Measurements from ENCODE around the gene CSNK1E. TPM values are rescaled to one million over a fixed set of nuclear protein-coding genes. Genes with fewer than 3 reads are reported as not detected.
A peak's percentile ranks its signal among the peaks of the same experiment; 100 is the strongest.

The CSNK1E gene
- total and polyA plus RNA-seq, 4 donors: 37.4 to 167 (median 152) TPM

GRCh38 chr22:38282397-38282796 lies 34.8 kb downstream of the CSNK1E start:
- Histone ChIP-seq H3K4me1 (ENCODE audit: control insufficient read depth in 1 of 2, insufficient read depth in 2 of 2, low read length in 2 of 2) (no peaks in the 10 kb centered on the region), H3K27me3 (ENCODE audit: control insufficient read depth in 1 of 2, insufficient read depth in 2 of 2, low read length in 1 of 2) (no peaks in the 10 kb centered on the region), H3K4me3 (ENCODE audit: low read length in 2 of 2) (no peak overlapping the region), H3K27ac (ENCODE audit: low read depth in 1 of 2, low read length in 2 of 2) (no peak overlapping the region), H3K9me3 (ENCODE audit: control insufficient read depth, low read length) (no peaks in the 10 kb centered on the region), H3K36me3 (ENCODE audit: control insufficient read depth in 1 of 2, insufficient read depth in 2 of 2, low read length in 1 of 2) (no peaks in the 10 kb centered on the region)
- intact Hi-C loops (cut with DNase I): no loop called here
- no peak for ATAC-seq (ENCODE audit: low FRiP score)
- DNase-seq: no peak
- 86 to 93% methylated on average over 9 of the region's 9 CpGs for WGBS, 2 donors

- H3K4me3 ChIP-seq (ENCODE audit: low read length in 2 of 2): no peak overlapping the region
- no peaks in the 10 kb centered on the region for H3K36me3 ChIP-seq (ENCODE audit: control insufficient read depth in 1 of 2, insufficient read depth in 2 of 2, low read length in 1 of 2)
- no peak overlapping the region for H3K27ac ChIP-seq (ENCODE audit: low read depth in 1 of 2, low read length in 2 of 2)
- intact Hi-C loops (cut with DNase I): no loop called here
- DNase-seq (no peak), ATAC-seq (ENCODE audit: low FRiP score) (no peak)
- H3K27me3 ChIP-seq (ENCODE audit: control insufficient read depth in 1 of 2, insufficient read depth in 2 of 2, low read length in 1 of 2): no peaks in the 10 kb centered on the region
- WGBS, 2 donors: 78 to 87% methylated on average over 2 of the region's 2 CpGs
- no peaks in the 10 kb centered on the region for H3K9me3 ChIP-seq (ENCODE audit: control insufficient read depth, low read length)
- no peaks in the 10 kb centered on the region for H3K4me1 ChIP-seq (ENCODE audit: control insufficient read depth in 1 of 2, insufficient read depth in 2 of 2, low read length in 2 of 2)
These were observed 41.1 kb downstream of the CSNK1E start for GRCh38 chr22:38276166-38276565.

GRCh38 chr22:38273135-38273826 lies 44.0 kb downstream of the CSNK1E start:
- ATAC-seq (ENCODE audit: low FRiP score) (no peak), DNase-seq (no peak)
- peaks cover 0 to 6% of the 10 kb centered on the region in 2 donors for H3K4me1 ChIP-seq (ENCODE audit: control insufficient read depth in 1 of 2, insufficient read depth in 2 of 2, low read length in 2 of 2)
- WGBS, 2 donors: 2 to 4% methylated on average over 26 of the region's 26 CpGs
- no peaks in the 10 kb centered on the region for H3K27me3 ChIP-seq (ENCODE audit: control insufficient read depth in 1 of 2, insufficient read depth in 2 of 2, low read length in 1 of 2)
- H3K9me3 ChIP-seq (ENCODE audit: control insufficient read depth, low read length): no peaks in the 10 kb centered on the region
- intact Hi-C loops (cut with DNase I): loop anchor here (2.0 to 5.0 kb wide), 2 partner anchors 44 kb away; partner anchors contain the start of gene CSNK1E (in 2 of the 2)
- peak overlapping the region; percentile 58 to 72 for H3K27ac ChIP-seq (ENCODE audit: low read depth in 1 of 2, low read length in 2 of 2)
- peak overlapping the region; percentile 78 to 86 for H3K4me3 ChIP-seq (ENCODE audit: low read length in 2 of 2)
- H3K36me3 ChIP-seq (ENCODE audit: control insufficient read depth in 1 of 2, insufficient read depth in 2 of 2, low read length in 1 of 2): no peaks in the 10 kb centered on the region

GRCh38 chr22:38272373-38273134 lies 44.7 kb downstream of the CSNK1E start, which contains the start of gene TMEM184B:
TSS of gene TMEM184B (minus strand) at chr22:38273010. CDS start at chr22:38247961, 25,049 bp downstream.
- Histone ChIP-seq H3K4me1 (ENCODE audit: control insufficient read depth in 1 of 2, insufficient read depth in 2 of 2, low read length in 2 of 2) (peaks cover 0 to 6% of the 10 kb centered on the region in 2 donors), H3K27me3 (ENCODE audit: control insufficient read depth in 1 of 2, insufficient read depth in 2 of 2, low read length in 1 of 2) (no peaks in the 10 kb centered on the region), H3K9me3 (ENCODE audit: control insufficient read depth, low read length) (no peaks in the 10 kb centered on the region), H3K27ac (ENCODE audit: low read depth in 1 of 2, low read length in 2 of 2) (peak within 1 kb of the TSS; percentile 58 to 72), H3K4me3 (ENCODE audit: low read length in 2 of 2) (peak within 1 kb of the TSS; percentile 78 to 86), H3K36me3 (ENCODE audit: control insufficient read depth in 1 of 2, insufficient read depth in 2 of 2, low read length in 1 of 2) (no peaks in the 10 kb centered on the region)
- ATAC-seq (ENCODE audit: low FRiP score) (peak; percentile 93), DNase-seq (peak; percentile 83 to 93)
- intact Hi-C loops (cut with DNase I): loop anchor here (2.0 to 5.0 kb wide), 2 partner anchors 44 to 45 kb away; partner anchors contain the start of gene CSNK1E (in 2 of the 2)
- 0 to 1% methylated on average over 45 to 97 of the region's 97 CpGs for WGBS, 2 donors

- peak overlapping the region in 1 of 2 donors; percentile 55 for H3K27ac ChIP-seq (ENCODE audit: low read depth in 1 of 2, low read length in 2 of 2)
- H3K36me3 ChIP-seq (ENCODE audit: control insufficient read depth in 1 of 2, insufficient read depth in 2 of 2, low read length in 1 of 2): no peaks in the 10 kb centered on the region
- H3K9me3 ChIP-seq (ENCODE audit: control insufficient read depth, low read length): no peaks in the 10 kb centered on the region
- peak; percentile 1 for ATAC-seq (ENCODE audit: low FRiP score)
- intact Hi-C loops (cut with DNase I): loop anchor here (2.0 to 5.0 kb wide), 2 partner anchors 45 kb away; partner anchors contain the start of gene CSNK1E (in 2 of the 2)
- DNase-seq: no peak
- whole genome bisulfite sequencing, 2 donors: 8 to 9% methylated on average over 7 of the region's 7 CpGs
- peaks cover 0 to 6% of the 10 kb centered on the region in 2 donors for H3K4me1 ChIP-seq (ENCODE audit: control insufficient read depth in 1 of 2, insufficient read depth in 2 of 2, low read length in 2 of 2)
- H3K4me3 ChIP-seq (ENCODE audit: low read length in 2 of 2): peak overlapping the region; percentile 78 to 86
- no peaks in the 10 kb centered on the region for H3K27me3 ChIP-seq (ENCODE audit: control insufficient read depth in 1 of 2, insufficient read depth in 2 of 2, low read length in 1 of 2)
These were observed 45.3 kb downstream of the CSNK1E start for GRCh38 chr22:38271927-38272372.

GRCh38 chr22:38271101-38271500 lies 46.1 kb downstream of the CSNK1E start:
- no peaks in the 10 kb centered on the region for H3K36me3 ChIP-seq (ENCODE audit: control insufficient read depth in 1 of 2, insufficient read depth in 2 of 2, low read length in 1 of 2)
- H3K4me1 ChIP-seq (ENCODE audit: control insufficient read depth in 1 of 2, insufficient read depth in 2 of 2, low read length in 2 of 2): peaks cover 0 to 6% of the 10 kb centered on the region in 2 donors
- WGBS, 2 donors: 61 to 67% methylated on average over 7 of the region's 7 CpGs
- no peaks in the 10 kb centered on the region for H3K9me3 ChIP-seq (ENCODE audit: control insufficient read depth, low read length)
- H3K4me3 ChIP-seq (ENCODE audit: low read length in 2 of 2): no peak overlapping the region
- peak overlapping the region in 1 of 2 donors; percentile 72 for H3K27ac ChIP-seq (ENCODE audit: low read depth in 1 of 2, low read length in 2 of 2)
- DNase-seq: no peak
- no peak for ATAC-seq (ENCODE audit: low FRiP score)
- no peaks in the 10 kb centered on the region for H3K27me3 ChIP-seq (ENCODE audit: control insufficient read depth in 1 of 2, insufficient read depth in 2 of 2, low read length in 1 of 2)
- intact Hi-C loops (cut with DNase I): loop anchor here in 1 of 2 donors (5.0 kb wide), 1 partner anchor 46 kb away; the partner anchor contains the start of gene CSNK1E

GRCh38 chr22:38270091-38270992 lies 46.9 kb downstream of the CSNK1E start:
- no peaks in the 10 kb centered on the region for H3K36me3 ChIP-seq (ENCODE audit: control insufficient read depth in 1 of 2, insufficient read depth in 2 of 2, low read length in 1 of 2)
- H3K4me1 ChIP-seq (ENCODE audit: control insufficient read depth in 1 of 2, insufficient read depth in 2 of 2, low read length in 2 of 2): peaks cover 0 to 6% of the 10 kb centered on the region in 2 donors
- ATAC-seq (ENCODE audit: low FRiP score) (no peak), DNase-seq (no peak)
- 30 to 33% methylated on average over 13 of the region's 13 CpGs for WGBS, 2 donors
- H3K27ac ChIP-seq (ENCODE audit: low read depth in 1 of 2, low read length in 2 of 2): peak overlapping the region in 1 of 2 donors; percentile 72
- H3K27me3 ChIP-seq (ENCODE audit: control insufficient read depth in 1 of 2, insufficient read depth in 2 of 2, low read length in 1 of 2): no peaks in the 10 kb centered on the region
- intact Hi-C loops (cut with DNase I): loop anchor here in 1 of 2 donors (5.0 kb wide), 1 partner anchor 47 kb away; the partner anchor contains the start of gene CSNK1E
- H3K9me3 ChIP-seq (ENCODE audit: control insufficient read depth, low read length): no peaks in the 10 kb centered on the region
- no peak overlapping the region for H3K4me3 ChIP-seq (ENCODE audit: low read length in 2 of 2)

GRCh38 chr22:38269466-38269865 lies 47.8 kb downstream of the CSNK1E start:
- Histone ChIP-seq H3K4me1 (ENCODE audit: control insufficient read depth in 1 of 2, insufficient read depth in 2 of 2, low read length in 2 of 2) (peaks cover 0 to 6% of the 10 kb centered on the region in 2 donors), H3K27ac (ENCODE audit: low read depth in 1 of 2, low read length in 2 of 2) (no peak overlapping the region), H3K9me3 (ENCODE audit: control insufficient read depth, low read length) (no peaks in the 10 kb centered on the region), H3K36me3 (ENCODE audit: control insufficient read depth in 1 of 2, insufficient read depth in 2 of 2, low read length in 1 of 2) (no peaks in the 10 kb centered on the region), H3K27me3 (ENCODE audit: control insufficient read depth in 1 of 2, insufficient read depth in 2 of 2, low read length in 1 of 2) (no peaks in the 10 kb centered on the region), H3K4me3 (ENCODE audit: low read length in 2 of 2) (no peak overlapping the region)
- DNase-seq (no peak), ATAC-seq (ENCODE audit: low FRiP score) (no peak)
- intact Hi-C loops (cut with DNase I): no loop called here
- WGBS, 2 donors: 65 to 66% methylated on average over 7 of the region's 7 CpGs

All from aorta (tissue), 5 donors.